GM12801 (cell line): Measurements from ENCODE around the gene FAM89B.

ENCODE experiments used
- TF ChIP-seq, protein P1 (sequence below): IDR thresholded peaks from one replicate; pipeline ENCODE4 v1.5.1; 2011; ENCODE audit warnings: control low read depth; ENCODE audit not compliant: insufficient read length; ENCODE audit errors: extremely low read depth

The FAM89B gene

GRCh38 chr11:65529475-65530156 is 42.7 kb upstream of the FAM89B start:
- TF ChIP-seq, protein P1, sequence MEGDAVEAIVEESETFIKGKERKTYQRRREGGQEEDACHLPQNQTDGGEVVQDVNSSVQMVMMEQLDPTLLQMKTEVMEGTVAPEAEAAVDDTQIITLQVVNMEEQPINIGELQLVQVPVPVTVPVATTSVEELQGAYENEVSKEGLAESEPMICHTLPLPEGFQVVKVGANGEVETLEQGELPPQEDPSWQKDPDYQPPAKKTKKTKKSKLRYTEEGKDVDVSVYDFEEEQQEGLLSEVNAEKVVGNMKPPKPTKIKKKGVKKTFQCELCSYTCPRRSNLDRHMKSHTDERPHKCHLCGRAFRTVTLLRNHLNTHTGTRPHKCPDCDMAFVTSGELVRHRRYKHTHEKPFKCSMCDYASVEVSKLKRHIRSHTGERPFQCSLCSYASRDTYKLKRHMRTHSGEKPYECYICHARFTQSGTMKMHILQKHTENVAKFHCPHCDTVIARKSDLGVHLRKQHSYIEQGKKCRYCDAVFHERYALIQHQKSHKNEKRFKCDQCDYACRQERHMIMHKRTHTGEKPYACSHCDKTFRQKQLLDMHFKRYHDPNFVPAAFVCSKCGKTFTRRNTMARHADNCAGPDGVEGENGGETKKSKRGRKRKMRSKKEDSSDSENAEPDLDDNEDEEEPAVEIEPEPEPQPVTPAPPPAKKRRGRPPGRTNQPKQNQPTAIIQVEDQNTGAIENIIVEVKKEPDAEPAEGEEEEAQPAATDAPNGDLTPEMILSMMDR, result no peak

DNA sequence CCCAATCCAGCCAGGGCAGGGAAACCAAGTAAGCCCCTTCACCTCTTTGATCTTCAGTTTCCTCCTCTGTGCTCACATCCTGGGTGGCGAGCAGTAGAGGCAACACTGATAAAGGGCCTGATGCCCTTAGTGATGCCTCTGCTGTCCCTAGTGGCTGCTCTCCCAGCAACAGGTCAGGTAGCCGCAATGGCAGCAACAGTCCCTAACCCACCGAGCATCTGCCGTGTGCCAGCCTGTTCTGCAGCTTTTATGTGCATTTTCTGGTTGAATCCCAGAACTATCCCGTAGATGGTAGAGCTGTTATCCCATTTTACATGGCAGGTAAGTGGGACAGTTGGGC is 42.2 kb upstream of the FAM89B start:
- TF ChIP-seq, protein P1, result no peak

DNA sequence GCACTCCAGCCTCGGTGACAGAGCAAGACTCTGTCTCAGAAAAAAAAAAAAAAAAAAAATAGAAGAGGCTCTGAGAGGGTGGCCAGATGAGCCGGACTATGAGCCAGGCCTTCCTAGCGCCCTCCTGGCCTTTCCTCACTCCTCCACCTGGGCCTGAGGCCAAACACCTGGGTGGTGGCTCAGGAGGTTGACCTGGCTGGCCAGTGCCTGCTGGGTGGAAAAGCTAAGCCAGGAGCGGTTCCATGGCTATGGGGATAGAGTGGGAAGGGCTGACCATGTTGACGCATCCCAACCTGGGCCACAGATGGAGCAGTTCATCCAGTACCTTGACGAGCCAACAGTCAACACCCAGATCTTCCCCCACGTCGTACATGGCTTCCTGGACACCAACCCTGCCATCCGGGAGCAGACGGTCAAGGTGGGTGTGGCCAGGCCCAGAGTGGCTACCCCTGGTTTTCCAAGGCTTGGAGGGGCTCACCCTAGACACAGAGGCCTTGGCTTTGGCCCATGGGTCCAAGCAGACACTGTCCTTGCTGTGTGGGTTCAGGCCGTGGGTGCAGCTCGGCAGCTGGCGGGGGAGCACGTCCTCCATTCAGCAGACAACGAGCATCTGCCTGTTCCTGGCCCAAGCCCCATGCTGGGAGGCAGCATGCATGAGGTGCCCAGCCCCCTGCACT is 39.8 kb upstream of the FAM89B start:
- TF ChIP-seq, protein P1, result no peak

DNA sequence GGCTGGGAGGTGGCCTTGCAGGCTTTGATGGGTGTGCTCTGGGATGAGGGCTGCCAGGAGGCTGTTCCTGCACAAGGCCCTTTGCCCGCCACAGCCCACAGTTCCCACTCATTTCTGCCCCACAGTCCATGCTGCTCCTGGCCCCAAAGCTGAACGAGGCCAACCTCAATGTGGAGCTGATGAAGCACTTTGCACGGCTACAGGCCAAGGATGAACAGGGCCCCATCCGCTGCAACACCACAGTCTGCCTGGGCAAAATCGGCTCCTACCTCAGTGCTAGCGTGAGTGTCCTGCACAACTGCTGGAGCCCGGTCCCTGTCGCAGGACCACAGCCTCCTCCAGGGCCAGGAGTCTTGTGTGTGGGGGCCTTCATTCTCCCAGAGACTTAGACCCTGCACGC is 37.2 kb upstream of the FAM89B start:
- TF ChIP-seq, protein P1, result no peak

GRCh38 chr11:65536412-65537295 is 35.7 kb upstream of the FAM89B start:
- TF ChIP-seq, protein P1, result no peak

DNA sequence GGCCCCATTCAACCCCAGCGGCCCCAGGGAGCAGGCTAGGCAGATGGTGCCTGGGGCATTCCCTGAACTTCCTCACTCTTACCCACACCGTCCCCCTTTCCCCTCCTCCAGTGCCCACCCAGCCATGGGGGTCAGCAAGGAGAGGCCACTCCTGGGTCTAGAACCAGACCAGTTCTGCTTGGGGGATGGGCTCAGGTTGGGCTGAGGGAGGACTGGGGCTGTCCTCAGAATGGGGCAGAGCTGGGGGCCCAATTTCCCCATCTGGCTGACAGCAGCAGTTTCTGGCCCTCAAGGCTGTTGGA is 35.1 kb upstream of the FAM89B start:
- TF ChIP-seq, protein P1, result no peak

DNA sequence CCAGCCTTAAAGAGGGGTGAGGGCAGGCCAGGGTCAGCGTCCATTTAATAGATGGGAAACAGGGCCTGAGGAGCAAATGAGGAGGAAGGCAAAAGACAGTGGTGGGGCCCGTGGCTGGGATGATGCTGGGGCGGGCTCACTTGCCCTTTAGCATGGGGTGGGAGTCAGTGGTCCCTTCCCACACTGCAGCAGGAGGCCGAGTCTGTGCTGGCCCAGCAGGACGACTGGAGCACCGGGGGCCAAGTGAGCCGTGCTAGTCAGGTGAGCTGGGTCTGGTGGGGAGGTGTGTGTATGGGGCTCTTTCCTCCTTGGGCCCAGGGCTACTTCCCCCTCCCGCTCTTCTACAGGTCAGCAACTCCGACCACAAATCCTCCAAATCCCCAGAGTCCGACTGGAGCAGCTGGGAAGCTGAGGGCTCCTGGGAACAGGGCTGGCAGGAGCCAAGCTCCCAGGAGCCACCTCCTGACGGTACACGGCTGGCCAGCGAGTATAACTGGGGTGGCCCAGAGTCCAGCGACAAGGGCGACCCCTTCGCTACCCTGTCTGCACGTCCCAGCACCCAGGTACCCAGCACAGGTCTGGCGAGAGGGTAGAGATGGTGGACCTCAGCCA is 34.6 kb upstream of the FAM89B start:
- TF ChIP-seq, protein P1, result no peak
